HL-60 (cell line): ENCODE data around the gene GRXCR2.
"Not testable (repeated sequence)": the region's sequence is repeated elsewhere in the genome, so short reads cannot be mapped to it uniquely, and the experiment has no call there.

Source experiments
- DNase-seq, 2 experiments: peaks; one replicate each; pipeline ENCODE4 v3.0.0-alpha.2; 2010 to 2020; ENCODE audit warnings: low read depth in 1 of 2, low spot score in 1 of 2
- H3K27ac ChIP-seq: fragments of 250-450 bp; sonication (Bioruptor Pico); replicated peaks from 2 replicates; pipeline ENCODE4 v1.5.1; 2020; ENCODE audit warnings: mild to moderate bottlenecking, moderate library complexity
- H3K27me3 ChIP-seq: fragments of 250-450 bp; sonication (Bioruptor Pico); 2 replicates; pipeline ENCODE4 v1.5.1; 2021; ENCODE audit warnings: mild to moderate bottlenecking, moderate library complexity; ENCODE audit not compliant: insufficient read depth, poor library complexity, severe bottlenecking
- H3K4me3 ChIP-seq: replicated peaks from 2 replicates; pipeline ENCODE4 v1.5.1; 2011; ENCODE audit warnings: mild to moderate bottlenecking, control low read depth, low read length; ENCODE audit not compliant: insufficient read depth
- GABPA ChIP-seq: IDR thresholded peaks from 2 replicates; pipeline ENCODE4 v1.6.1; 2012; ENCODE audit warnings: low read depth
- POLR2AphosphoS5 ChIP-seq: IDR thresholded peaks from 2 replicates; pipeline ENCODE4 v1.6.1; 2012; ENCODE audit warnings: low read depth
- REST ChIP-seq: IDR thresholded peaks from 2 replicates; pipeline ENCODE4 v1.6.1; 2012; ENCODE audit warnings: low read depth; ENCODE audit not compliant: insufficient replicate concordance
- SPI1 ChIP-seq: IDR thresholded peaks from 2 replicates; pipeline ENCODE4 v1.6.1; 2012; ENCODE audit warnings: low read depth, mild to moderate bottlenecking, borderline replicate concordance
- TF ChIP-seq, protein P1 (sequence below): IDR thresholded peaks from one replicate; pipeline ENCODE4 v1.5.1; 2011; ENCODE audit warnings: low read length, control low read depth, inconsistent platforms; ENCODE audit not compliant: insufficient read depth

The GRXCR2 gene

GRCh38 chr5:145867806-145868205 lies 5.0 kb downstream of the GRXCR2 start:
- no peak overlapping the region for H3K27ac ChIP-seq
- no peak overlapping the region for H3K4me3 ChIP-seq
- TF ChIP-seq, protein P1, sequence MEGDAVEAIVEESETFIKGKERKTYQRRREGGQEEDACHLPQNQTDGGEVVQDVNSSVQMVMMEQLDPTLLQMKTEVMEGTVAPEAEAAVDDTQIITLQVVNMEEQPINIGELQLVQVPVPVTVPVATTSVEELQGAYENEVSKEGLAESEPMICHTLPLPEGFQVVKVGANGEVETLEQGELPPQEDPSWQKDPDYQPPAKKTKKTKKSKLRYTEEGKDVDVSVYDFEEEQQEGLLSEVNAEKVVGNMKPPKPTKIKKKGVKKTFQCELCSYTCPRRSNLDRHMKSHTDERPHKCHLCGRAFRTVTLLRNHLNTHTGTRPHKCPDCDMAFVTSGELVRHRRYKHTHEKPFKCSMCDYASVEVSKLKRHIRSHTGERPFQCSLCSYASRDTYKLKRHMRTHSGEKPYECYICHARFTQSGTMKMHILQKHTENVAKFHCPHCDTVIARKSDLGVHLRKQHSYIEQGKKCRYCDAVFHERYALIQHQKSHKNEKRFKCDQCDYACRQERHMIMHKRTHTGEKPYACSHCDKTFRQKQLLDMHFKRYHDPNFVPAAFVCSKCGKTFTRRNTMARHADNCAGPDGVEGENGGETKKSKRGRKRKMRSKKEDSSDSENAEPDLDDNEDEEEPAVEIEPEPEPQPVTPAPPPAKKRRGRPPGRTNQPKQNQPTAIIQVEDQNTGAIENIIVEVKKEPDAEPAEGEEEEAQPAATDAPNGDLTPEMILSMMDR = no peak
- no peak for DNase-seq
- H3K27me3 ChIP-seq = peaks cover 6% of the 10 kb centered on the region

- DNase-seq, H3K4me3 ChIP-seq, H3K27me3 ChIP-seq, H3K27ac ChIP-seq: not testable (repeated sequence)
Observed at GRCh38 chr5:145864432-145864831, 8.4 kb downstream of the GRXCR2 start.

GRCh38 chr5:145863003-145863402 lies 9.8 kb downstream of the GRXCR2 start:
- Histone ChIP-seq H3K27ac (no peak overlapping the region), H3K27me3 (peaks cover 10% of the 10 kb centered on the region), H3K4me3 (no peak overlapping the region)
- TF ChIP-seq, protein P1 = no peak
- TF ChIP-seq SPI1 = no peak
- TF ChIP-seq GABPA = no peak
- TF ChIP-seq POLR2AphosphoS5 = no peak
- no peak for TF ChIP-seq REST
- DNase-seq = no peak

GRCh38 chr5:145859897-145860296 lies 12.9 kb downstream of the GRXCR2 start:
- no peak for DNase-seq
- no peak overlapping the region for H3K4me3 ChIP-seq
- no peak overlapping the region for H3K27ac ChIP-seq
- TF ChIP-seq REST (no peak), SPI1 (no peak)
- TF ChIP-seq, protein P1 = no peak
- H3K27me3 ChIP-seq = peaks cover 4% of the 10 kb centered on the region

DNA sequence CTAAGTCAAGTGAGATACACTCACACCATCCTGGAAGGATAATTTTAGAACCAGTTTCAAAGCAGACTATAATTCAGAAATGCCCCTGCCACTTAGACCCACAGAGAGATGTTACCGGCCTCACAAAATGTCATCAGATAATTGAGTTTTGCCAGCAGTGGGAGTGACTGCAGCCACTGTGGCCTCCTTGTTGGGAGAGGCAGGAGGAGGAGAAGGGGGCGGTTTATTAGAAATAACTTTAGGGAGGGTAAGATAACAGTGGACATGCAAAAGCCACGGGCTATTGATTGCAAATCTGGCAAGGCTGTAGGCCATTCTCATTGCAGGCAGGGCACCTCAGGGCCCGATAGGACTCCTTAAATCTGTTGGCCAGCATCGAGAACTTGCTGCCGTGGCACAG lies 13.4 kb downstream of the GRXCR2 start:
- TF ChIP-seq SPI1 (no peak), REST (no peak), GABPA (no peak), POLR2AphosphoS5 (no peak)
- TF ChIP-seq, protein P1 = no peak
- Histone ChIP-seq H3K27ac (no peak overlapping the region), H3K27me3 (peaks cover 4% of the 10 kb centered on the region), H3K4me3 (no peak overlapping the region)
- no peak for DNase-seq
